Spleen (tissue), 11 donors: Measurements from ENCODE around the gene SACM1L. TPM values are rescaled to one million over a fixed set of nuclear protein-coding genes. Genes with fewer than 3 reads are reported as not detected.

Experiments used
- DNase-seq: peaks from one replicate; pipeline ENCODE4 v3.0.0-alpha.2; 2020
- H3K27ac ChIP-seq, 8 donors: fragments of 200-600 bp; sonication (generic) in 7 of 8; 1 replicate in 4 of 8; 2 replicates in 4 of 8; pipeline versions ENCODE4 v1.5.0 to v1.8.0; 2016 to 2021; ENCODE audit warnings: inconsistent platforms in 4 of 8, mild to moderate bottlenecking in 4 of 8, moderate library complexity in 1 of 8
- H3K27me3 ChIP-seq, 7 donors: fragments of 200-600 bp; sonication (generic) in 6 of 7; replicated peaks in 1 of 7; 1 replicate in 4 of 7; 2 replicates in 3 of 7; pipeline versions ENCODE4 v1.5.0 to v1.8.0; 2016 to 2021; ENCODE audit warnings: inconsistent platforms in 3 of 7, mild to moderate bottlenecking in 1 of 7
- H3K36me3 ChIP-seq, 6 donors: fragments of 200-600 bp; sonication (generic) in 5 of 6; 1 replicate in 4 of 6; 2 replicates in 2 of 6; pipeline versions ENCODE4 v1.5.0 to v1.8.0; 2016 to 2021; ENCODE audit warnings: inconsistent platforms in 2 of 6
- H3K4me1 ChIP-seq, 6 donors: fragments of 200-600 bp; sonication (generic) in 5 of 6; 1 replicate in 3 of 6; 2 replicates in 3 of 6; pipeline versions ENCODE4 v1.5.0 to v1.8.0; 2016 to 2021; ENCODE audit warnings: inconsistent platforms in 3 of 6
- H3K4me3 ChIP-seq, 8 donors: fragments of 200-600 bp; sonication (generic) in 7 of 8; 1 replicate in 4 of 8; 2 replicates in 4 of 8; pipeline versions ENCODE4 v1.5.0 to v1.8.0; 2016 to 2021; ENCODE audit warnings: inconsistent platforms in 4 of 8, mild to moderate bottlenecking in 4 of 8, moderate library complexity in 2 of 8
- H3K9me3 ChIP-seq, 8 donors: fragments of 200-600 bp; sonication (generic) in 7 of 8; 1 replicate in 4 of 8; 2 replicates in 4 of 8; pipeline versions ENCODE4 v1.5.0 to v1.8.0; 2016 to 2021; ENCODE audit warnings: inconsistent platforms in 4 of 8
- POLR2A ChIP-seq, 3 donors: fragments of 450-650 bp; IDR thresholded peaks; one replicate each; pipeline ENCODE4 v1.5.1; 2017; ENCODE audit warnings: antibody characterized with exemption in 3 of 3, mild to moderate bottlenecking in 1 of 3
- POLR2AphosphoS5 ChIP-seq, 3 donors: sonication (generic); formaldehyde crosslinking; IDR thresholded peaks; one replicate each; pipeline ENCODE4 v1.5.1; 2017; ENCODE audit warnings: antibody characterized with exemption in 3 of 3
- WGBS, 5 donors: extraction: QIAGEN DNeasy Blood & Tissue Kit in 3 of 5; methylation state at CpG; one replicate each; pipeline versions ENCODE4 v1.1.5 to v1.1.7; 2013 to 2018; 5-methylcytosine and 5-hydroxymethylcytosine counted together
- intact Hi-C: fragments of 100-400 bp; cut with DNase I; formaldehyde crosslinking; loops from one replicate; pipeline ENCODE4 v1.15.0; 2023; ENCODE audit warnings: low total_unique reads
- polyA plus RNA-seq, 3 donors: library from polyadenylated mRNA; stranded (reverse); fragments of 200-250 nt; gene quantifications; one replicate each; pipeline ENCODE4 v1.2.1, GENCODE V29; 2013
- total RNA-seq, 7 donors: library from RNA; depleted of rRNA in 3 of 7; stranded (reverse); fragments of >200 nt in 3 of 7; fragmentation: NEBNext Ultra II Directional in 4 of 7; extraction: Animal tissue kit (Norgen Biotek cat#: 25700) in 4 of 7; gene quantifications; one replicate each; pipeline versions ENCODE4 v1.1.0 to v1.2.1, GENCODE V29; 2016 to 2021
- TF ChIP-seq, protein P1 (sequence below), 11 experiments: fragments of 200-600 bp in 7 of 11; fragments of 450-650 bp in 4 of 11; sonication (generic) in 4 of 11; IDR thresholded peaks in 8 of 11; conservative IDR thresholded peaks in 3 of 11; 1 replicate in 7 of 11; 2 replicates in 4 of 11; pipeline versions ENCODE4 v1.4.0 to v1.8.0; 2016 to 2021; ENCODE audit warnings: antibody characterized with exemption in 11 of 11, inconsistent platforms in 4 of 11, mild to moderate bottlenecking in 1 of 11
- donor health status: healthy with polysubstance abuse.
- donor health status: DM: no; HTN: no; CAD: no; lungs with moderate emphysema.
- donor health status: DM: no; HTN: no; CAD: no.
- donor health status: Bipolar disorder and iron deficiency.
- donor health status: healthy.
- donor health status: DM: no; HTN: no; CAD: no.
- donor health status: DM: yes; HTN: yes; CAD: no.

The SACM1L gene
- total and polyA plus RNA-seq, 10 donors: 21.0 to 93.7 (median 57.2) TPM

DNA sequence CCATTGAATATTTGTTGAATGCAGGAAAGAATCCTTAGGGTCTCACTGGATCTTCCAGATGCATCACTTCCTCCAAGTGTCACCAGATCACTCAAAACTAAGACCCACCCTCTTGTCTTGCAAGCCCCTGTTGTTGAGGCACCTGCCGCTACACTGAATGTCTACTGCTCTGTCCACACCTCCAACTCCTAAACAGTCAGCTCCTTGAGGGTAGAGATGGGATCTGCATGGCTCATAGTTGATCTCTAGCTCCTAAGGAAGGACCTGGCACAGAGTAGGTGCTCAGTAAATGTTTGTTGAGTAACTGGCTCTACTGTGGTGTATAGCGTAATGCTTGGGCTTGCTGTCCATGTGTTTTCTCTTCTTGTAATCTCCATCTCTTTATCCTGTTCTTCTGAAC, 98.4 kb downstream of the SACM1L start:
- H3K9me3 ChIP-seq: peaks cover 0 to 34% (median 25%) of the 10 kb centered on the region in 8 donors
- peaks cover 0 to 11% (median 0%) of the 10 kb centered on the region in 6 donors for H3K4me1 ChIP-seq
- no peaks in the 10 kb centered on the region for H3K27me3 ChIP-seq
- no peak for DNase-seq
- TF ChIP-seq, protein P1, sequence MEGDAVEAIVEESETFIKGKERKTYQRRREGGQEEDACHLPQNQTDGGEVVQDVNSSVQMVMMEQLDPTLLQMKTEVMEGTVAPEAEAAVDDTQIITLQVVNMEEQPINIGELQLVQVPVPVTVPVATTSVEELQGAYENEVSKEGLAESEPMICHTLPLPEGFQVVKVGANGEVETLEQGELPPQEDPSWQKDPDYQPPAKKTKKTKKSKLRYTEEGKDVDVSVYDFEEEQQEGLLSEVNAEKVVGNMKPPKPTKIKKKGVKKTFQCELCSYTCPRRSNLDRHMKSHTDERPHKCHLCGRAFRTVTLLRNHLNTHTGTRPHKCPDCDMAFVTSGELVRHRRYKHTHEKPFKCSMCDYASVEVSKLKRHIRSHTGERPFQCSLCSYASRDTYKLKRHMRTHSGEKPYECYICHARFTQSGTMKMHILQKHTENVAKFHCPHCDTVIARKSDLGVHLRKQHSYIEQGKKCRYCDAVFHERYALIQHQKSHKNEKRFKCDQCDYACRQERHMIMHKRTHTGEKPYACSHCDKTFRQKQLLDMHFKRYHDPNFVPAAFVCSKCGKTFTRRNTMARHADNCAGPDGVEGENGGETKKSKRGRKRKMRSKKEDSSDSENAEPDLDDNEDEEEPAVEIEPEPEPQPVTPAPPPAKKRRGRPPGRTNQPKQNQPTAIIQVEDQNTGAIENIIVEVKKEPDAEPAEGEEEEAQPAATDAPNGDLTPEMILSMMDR (IDR thresholded peaks at IDR 0.05 in 8 of 11, conservative IDR thresholded peaks at IDR 0.05 in 3 of 11): no peak
- TF ChIP-seq POLR2AphosphoS5 (IDR thresholded peaks at IDR 0.05) (no peak), POLR2A (IDR thresholded peaks at IDR 0.05) (no peak)
- no peaks in the 10 kb centered on the region for H3K36me3 ChIP-seq
- no peak overlapping the region for H3K27ac ChIP-seq
- H3K4me3 ChIP-seq: no peak overlapping the region
- 95 to 100% (median 100%) methylated on average over 2 of the region's 2 CpGs for WGBS, 5 donors
- intact Hi-C loops: no loop called here

DNA sequence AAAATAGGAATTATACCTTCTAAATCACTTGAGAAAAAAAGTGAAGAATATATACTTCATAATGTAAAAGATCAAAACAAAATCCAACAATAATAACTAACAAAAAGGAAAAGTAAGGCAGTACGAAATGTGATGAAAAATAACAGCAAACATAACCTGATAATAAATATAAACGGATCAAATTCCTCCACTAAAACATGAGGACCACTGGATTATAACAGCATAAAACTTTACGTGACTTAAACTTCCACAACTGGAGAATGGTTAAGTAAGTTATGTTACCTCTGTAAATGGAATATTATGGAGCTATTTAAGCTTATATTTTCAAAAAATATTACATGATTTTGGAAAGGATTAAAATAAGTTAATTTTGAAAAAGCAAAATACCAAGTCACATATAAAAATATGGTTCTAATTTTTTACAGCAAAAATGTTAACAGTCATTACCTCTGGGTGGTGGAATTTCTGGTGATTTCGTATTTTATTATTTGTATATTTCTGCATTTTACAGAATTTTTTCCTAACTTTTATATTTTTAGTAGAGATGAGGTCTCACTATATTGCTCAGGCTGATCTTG, 100.1 kb downstream of the SACM1L start:
- Histone ChIP-seq H3K27me3 (peaks cover 0 to 5% (median 0%) of the 10 kb centered on the region in 7 donors), H3K4me1 (peaks cover 0 to 11% (median 0%) of the 10 kb centered on the region in 6 donors), H3K27ac (no peak overlapping the region), H3K9me3 (peaks cover 0 to 33% (median 23%) of the 10 kb centered on the region in 8 donors), H3K4me3 (no peak overlapping the region), H3K36me3 (no peaks in the 10 kb centered on the region)
- 81 to 94% (median 89%) methylated on average over 4 of the region's 4 CpGs for WGBS, 5 donors
- intact Hi-C loops: no loop called here
- no peak for TF ChIP-seq POLR2AphosphoS5 (IDR thresholded peaks at IDR 0.05)
- no peak for TF ChIP-seq POLR2A (IDR thresholded peaks at IDR 0.05)
- TF ChIP-seq, protein P1 (IDR thresholded peaks at IDR 0.05 in 8 of 11, conservative IDR thresholded peaks at IDR 0.05 in 3 of 11): no peak
- no peak for DNase-seq

DNA sequence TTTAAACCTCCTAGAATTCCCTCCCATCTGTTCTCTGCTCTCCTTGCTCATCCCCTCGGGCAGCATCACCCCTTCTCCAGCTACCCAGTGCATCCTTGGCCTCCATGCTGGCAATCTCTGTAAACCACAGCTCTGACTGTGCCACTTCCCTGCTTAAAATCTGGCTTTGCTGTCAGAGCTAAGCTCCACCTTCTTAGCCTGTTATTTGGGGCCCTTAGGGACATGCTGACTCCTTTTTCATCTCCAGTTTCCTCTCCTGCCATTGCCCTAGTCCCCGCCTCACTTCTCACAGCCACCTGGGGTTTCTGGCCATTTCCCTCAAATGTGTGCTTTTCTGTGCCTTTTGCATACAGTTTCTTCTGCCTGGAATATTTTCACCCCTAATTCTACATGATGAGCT, 101.4 kb downstream of the SACM1L start:
- peaks cover 0 to 26% (median 19%) of the 10 kb centered on the region in 8 donors for H3K9me3 ChIP-seq
- TF ChIP-seq POLR2AphosphoS5 (IDR thresholded peaks at IDR 0.05) (no peak), POLR2A (IDR thresholded peaks at IDR 0.05) (no peak)
- TF ChIP-seq, protein P1 (IDR thresholded peaks at IDR 0.05 in 8 of 11, conservative IDR thresholded peaks at IDR 0.05 in 3 of 11): no peak
- WGBS, 5 donors: 69 to 76% (median 69%) methylated on average over 2 of the region's 2 CpGs
- H3K27ac ChIP-seq: no peak overlapping the region
- no peak overlapping the region for H3K4me3 ChIP-seq
- peaks cover 0 to 16% (median 2%) of the 10 kb centered on the region in 6 donors for H3K4me1 ChIP-seq
- intact Hi-C loops: no loop called here
- peaks cover 4 to 17% (median 11%) of the 10 kb centered on the region in 7 donors for H3K27me3 ChIP-seq
- no peak for DNase-seq
- H3K36me3 ChIP-seq: no peaks in the 10 kb centered on the region

DNA sequence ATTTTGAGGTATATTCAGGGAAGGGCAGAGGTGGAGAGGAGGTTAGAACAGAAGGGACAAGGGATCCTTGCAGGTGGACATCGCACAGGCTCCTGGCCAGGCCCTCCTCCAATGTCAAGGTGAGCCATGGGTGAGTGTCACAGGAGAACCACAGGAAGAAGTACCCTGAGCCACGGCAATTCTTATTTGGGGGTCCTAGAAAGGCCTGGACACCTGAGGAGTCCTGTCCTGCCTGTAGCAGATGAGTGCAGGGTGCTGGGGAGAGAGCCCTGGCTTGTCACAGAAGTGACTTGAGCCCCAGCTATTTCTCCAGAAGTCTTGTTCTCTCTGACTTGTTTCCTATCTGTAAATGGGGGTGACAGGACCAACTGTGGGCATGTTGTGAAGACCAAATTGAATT, 102.8 kb downstream of the SACM1L start:
- TF ChIP-seq POLR2A (IDR thresholded peaks at IDR 0.05) (no peak), POLR2AphosphoS5 (IDR thresholded peaks at IDR 0.05) (no peak)
- TF ChIP-seq, protein P1 (IDR thresholded peaks at IDR 0.05 in 8 of 11, conservative IDR thresholded peaks at IDR 0.05 in 3 of 11): no peak
- intact Hi-C loops: no loop called here
- WGBS, 5 donors: 86 to 98% (median 94%) methylated on average over 2 of the region's 2 CpGs

More for the DNA sequence above, 102.8 kb downstream of the SACM1L start:
- peaks cover 0 to 30% (median 15%) of the 10 kb centered on the region in 6 donors for H3K4me1 ChIP-seq
- H3K27me3 ChIP-seq: peaks cover 4 to 32% (median 20%) of the 10 kb centered on the region in 7 donors
- H3K4me3 ChIP-seq: no peak overlapping the region
- peaks cover 0 to 26% (median 19%) of the 10 kb centered on the region in 8 donors for H3K9me3 ChIP-seq
- H3K27ac ChIP-seq: no peak overlapping the region
- no peak for DNase-seq
- no peaks in the 10 kb centered on the region for H3K36me3 ChIP-seq
